HG03060 (cell line): ENCODE data around the gene SOX6.
"Not testable (repeated sequence)": the region's sequence is repeated elsewhere in the genome, so short reads cannot be mapped to it uniquely, and the experiment has no call there.

Source experiments
- ATAC-seq: cut with Tn5 transposase; IDR thresholded peaks from one replicate; pipeline ENCODE4 v1.9.1; 2021; ENCODE audit warnings: low read depth, moderate number of reproducible peaks; ENCODE audit not compliant: unreplicated experiment

SOX6 gene

DNA sequence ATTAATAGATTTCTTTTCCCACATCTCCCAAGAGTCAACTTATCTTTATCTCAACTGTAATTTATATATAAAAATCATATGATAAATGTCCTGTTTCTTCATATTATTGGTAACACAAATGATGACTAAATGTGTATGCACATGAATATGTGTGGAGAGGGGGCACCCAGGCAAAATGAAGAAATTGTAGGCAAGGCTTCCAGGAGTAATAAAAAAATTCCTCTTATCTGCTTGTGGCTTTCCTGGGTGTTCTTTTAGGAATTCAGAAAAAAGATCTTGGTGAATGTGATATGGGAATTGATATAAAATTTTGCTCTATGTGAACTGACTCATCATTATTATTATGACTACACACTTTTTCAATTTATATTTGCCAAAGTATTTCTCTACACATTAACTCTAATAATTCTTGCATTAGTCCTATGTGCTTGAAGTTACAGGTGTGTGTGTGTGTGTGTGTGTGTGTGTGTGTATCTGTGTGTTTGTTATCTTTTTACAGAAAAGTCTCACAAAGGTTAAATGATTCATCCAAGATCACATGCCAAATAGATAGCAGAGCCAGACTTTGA lies 197.8 kb downstream of the SOX6 start:
- no peak for ATAC-seq

DNA sequence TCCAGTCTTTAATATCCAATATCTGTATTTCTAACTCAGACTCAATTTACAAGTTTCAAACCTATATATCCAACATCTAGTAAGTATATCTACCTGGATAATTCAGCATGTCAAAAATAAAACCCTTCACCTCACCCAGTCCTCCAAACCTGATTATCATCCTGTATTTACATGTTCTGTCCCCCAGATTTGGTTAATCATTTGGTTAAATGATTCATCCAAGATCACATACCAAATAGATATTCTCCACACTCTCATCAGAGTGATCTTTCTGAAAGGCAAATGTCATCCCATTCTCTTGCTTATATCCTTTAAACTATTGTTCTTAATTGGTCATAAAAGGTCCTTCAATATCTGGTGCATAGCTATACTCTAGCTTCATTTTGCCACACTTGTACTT lies 199.0 kb downstream of the SOX6 start:
- ATAC-seq: no peak

DNA sequence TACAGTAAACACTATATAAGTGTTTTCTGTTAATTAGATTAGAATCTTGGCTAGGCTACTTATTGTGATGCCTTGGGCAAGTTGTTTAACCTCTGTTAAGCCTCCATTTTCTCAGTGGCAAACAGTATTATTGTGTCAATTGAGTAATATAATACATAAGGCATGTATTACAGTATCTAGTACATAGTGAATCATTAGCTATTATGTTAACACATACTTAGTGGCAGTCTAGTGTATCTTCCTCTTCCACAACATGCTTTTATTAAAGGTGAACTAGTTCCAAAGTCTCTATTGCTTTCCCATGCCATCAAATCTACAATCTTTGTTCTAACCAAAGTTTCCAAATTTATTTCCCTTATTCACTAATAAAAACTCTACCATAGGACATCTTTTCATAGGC lies 200.9 kb downstream of the SOX6 start:
- ATAC-seq: no peak

DNA sequence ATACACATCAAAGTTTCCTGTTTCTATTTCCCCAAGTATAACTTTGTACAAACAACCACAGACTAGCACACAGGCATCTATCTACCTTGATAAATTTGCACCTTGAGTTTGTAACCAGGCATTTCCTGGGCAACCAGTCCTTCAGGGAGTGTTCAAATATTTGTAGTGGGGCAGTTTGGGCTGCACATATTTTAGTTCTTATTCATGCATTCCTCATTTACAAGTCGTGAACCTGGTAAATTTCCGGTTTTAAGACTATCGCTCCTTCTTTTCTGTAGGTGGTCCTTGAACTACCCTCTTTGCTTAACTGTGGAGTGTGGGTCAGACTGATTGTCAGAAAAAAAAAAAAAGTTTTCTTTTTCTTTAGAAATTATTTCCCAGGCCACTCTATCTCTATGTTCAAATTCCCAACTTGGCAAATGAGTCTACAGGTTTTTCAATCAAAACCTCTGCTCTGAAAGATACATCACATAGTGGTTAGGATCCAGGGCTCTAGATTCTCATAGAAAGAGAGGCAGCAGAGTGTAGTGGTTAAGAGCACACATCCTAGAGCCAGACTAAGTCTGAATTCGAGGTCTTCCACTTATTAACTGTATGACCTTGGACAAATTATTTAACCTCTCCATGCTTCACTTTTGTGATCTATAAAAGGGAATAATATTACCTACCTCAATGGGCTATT lies 201.5 kb downstream of the SOX6 start:
- ATAC-seq: no peak

DNA sequence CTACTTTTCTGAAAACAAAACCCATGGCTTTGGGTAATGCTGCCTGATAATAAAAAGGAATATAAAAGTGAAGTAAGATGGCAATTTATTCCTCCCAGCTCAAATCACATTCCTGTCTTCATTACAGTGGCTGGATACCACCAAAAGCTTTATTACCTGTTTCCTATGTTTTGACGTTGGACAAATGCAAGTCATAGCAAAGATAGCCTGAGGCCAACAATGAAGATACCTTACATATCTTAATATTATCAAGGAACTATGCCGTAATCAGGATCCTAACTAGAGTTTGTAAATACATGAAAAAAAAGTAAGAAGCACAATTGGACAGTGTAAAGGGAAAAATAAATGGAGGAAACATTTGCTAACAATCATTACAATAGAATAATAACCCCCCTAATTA lies 202.4 kb downstream of the SOX6 start:
- ATAC-seq: no peak

DNA sequence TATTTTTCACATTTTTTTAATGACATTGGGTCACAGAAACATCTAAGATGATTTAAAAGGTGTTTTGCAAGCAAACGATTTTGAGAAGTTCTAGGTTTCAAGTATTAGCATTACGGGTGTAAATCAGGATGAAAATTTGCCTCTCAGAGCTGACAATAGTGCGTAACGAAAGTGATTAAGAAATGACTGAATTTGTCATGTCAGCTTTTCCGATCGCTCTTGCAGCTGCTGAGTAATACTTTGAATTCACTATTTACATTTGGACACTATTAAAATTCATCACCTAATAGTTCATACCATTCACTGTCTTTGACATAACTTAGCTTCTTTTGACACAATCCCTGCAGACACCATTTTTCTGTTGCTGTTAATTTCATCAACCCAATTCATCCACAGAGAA lies 205.2 kb downstream of the SOX6 start:
- ATAC-seq: no peak

DNA sequence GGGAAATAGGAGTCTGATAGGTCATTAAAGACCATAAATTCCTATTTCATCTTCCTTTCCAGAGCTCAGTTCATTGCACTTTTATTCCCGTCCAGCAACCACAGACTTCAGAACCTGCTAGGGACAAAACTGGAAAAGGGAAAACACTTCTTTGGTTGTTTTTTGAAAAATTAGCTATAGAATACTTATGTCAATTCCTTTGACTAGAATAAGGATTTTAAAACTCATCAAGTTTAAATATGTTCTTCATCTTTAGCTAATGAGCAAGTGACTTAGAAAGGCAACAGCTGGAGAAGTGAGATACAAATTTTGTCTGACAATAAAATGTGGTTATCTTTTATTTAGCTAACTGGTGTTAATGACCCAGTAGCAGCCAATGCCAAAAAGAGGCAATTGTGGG lies 206.9 kb downstream of the SOX6 start:
- ATAC-seq: no peak

DNA sequence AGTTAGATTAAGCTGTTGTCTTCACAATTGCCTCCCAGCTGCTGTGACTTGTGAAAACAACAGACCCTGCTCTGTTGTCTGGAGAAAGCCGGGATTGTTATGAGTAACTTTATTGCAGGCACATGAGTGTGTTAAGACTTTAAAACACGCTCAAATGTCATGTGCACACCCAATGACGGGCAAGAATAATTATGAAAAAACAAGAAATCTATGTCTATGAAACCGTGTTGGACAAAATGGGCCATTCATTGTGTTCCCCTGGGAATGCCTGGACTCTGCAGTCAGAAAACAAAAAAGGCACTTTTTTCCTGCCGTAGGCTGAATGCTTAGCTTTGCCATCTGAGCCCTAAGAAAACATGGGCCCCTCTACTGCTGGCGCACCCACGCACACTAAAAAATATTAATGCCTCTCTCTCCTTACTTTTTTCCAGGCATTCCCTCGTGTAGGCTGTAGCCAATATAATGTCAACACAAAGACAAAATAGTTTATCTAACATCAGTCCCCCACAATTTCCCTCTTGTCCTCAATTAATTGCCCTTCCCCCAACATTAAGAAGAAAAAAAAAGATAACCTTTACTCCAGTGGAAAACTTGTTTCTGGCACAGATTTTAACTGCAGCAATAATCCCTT lies 207.9 kb downstream of the SOX6 start:
- ATAC-seq: no peak

DNA sequence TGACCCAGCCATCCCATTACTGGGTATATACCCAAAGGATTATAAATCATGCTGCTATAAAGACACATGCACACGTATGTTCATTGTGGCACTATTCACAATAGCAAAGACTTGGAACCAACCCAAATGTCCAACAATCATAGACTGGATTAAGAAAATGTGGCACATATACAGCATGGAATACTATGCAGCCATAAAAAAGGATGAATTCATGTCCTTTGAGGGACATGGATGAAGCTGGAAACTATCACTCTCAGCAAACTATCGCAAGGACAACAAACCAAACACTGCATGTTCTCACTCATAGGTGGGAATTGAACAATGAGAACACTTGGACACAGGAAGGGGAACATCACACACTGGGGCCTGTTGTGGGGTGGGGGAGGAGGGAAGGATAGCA lies 209.4 kb downstream of the SOX6 start:
- ATAC-seq: not testable (repeated sequence)

DNA sequence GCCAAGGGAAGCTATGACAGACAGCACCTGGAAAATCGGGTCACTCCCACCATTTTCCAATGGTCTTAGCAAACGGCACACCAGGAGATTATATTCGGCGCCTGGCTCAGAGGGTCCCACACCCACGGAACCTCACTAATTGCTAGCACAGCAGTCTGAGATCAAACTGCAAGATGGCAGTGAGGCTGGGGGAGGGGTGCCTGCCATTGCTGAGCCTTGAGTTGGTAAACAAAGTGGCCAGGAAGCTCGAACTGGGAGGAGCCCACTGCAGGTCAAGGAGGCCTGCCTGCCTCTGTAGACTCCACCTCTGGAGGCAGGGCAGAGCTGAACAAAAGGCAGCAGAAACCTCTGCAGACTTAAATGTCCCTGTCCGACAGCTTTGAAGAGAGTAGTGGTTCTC lies 214.7 kb downstream of the SOX6 start:
- not testable (repeated sequence) for ATAC-seq

DNA sequence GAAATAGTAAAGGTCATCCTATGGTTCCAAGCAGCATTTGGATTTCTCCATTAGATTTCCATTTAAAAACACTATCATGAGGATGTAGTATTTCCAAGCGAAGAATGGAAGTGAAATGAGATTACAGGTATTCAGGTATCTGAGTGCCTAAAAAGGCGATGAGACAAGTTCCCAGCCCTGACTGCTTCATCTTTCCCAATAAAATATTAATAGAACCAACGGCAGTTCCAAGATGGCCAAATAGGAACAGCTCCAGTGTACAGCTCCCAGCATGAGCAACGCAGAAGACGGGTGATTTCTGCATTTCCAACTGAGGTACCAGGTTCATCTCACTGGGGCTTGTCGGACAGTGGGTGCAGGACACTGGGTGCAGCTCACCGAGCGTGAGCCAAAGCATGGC lies 215.2 kb downstream of the SOX6 start:
- not testable (repeated sequence) for ATAC-seq

DNA sequence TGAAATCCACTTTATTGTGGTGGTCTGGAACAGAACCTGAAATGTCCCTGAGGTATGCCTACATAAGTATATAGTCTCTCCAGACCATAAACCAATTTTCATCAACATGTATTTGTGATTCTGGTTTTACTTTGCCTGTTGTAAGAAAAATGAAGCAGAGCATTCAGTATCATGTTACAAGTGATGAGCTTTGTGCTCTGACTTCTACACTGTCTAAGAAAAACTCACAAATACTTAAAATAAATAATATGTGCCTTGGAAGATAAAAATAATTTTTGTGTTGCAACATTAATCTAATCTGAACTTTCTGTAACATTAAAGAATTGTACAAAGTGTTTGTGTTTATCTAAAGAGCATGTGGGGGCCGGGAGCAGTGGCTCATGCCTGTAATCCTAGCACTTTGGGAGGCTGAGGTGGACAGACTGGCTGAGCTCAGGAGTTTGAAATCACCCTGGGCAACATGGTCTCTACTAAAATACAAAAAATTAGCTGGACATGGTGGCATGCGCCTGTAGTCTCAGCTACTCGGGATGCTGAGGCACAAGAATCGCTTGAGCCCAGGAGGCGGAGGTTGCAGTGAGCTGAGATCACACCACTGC lies 219.5 kb downstream of the SOX6 start:
- no peak for ATAC-seq

DNA sequence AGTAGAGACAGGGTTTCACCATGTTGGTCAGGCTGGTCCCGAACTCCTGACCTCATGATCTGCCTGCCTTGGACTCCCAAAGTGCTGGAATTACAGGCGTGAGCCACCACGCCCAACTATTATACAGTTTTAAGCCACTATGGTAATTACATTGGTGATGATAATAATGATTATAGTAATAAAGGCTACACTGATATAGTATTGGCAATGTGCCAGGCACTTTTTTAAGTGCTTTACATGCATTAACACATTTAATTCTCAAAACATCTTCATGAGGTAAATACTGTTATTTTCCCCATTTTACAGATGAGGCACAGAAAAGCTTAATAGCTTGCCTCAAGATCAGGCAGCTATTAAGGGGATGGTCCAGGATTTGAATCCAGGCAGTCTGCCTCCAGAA lies 222.5 kb downstream of the SOX6 start:
- ATAC-seq: no peak

DNA sequence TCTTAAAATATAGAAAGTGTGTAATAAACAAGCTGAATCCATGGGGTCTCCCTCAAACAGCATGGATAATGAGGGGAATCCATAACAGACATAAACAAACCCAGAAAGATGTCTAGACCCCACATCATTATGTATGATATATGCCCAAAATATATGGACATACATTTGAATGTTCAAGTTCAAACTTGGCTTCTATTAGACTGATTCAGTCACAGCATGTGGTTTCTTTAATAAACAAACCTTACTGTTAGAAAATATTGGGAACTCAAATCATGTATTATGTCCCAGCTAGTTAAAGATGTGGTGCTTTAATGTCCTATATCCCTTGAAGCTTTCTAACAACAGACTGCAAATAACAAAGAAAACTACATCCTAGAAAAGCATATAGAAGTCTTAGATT lies 228.6 kb downstream of the SOX6 start:
- ATAC-seq: no peak

DNA sequence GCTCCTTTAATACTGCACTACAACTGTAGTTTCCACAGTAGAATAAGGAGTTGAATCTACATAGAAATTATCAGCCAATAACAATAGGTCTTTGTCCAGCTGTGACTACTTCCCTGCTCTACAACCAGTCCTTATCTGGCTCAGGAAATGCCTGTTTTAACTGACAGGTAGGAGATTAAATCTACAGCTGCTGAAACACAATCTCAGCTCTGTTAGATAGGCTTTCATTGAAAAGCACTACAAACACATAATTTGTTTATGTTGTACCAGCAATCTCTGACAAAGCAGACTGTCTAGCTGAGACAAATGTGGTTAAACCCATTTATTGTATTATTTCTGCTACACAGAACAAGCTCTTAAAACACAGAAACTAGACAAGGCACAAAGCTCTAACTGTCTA lies 230.0 kb downstream of the SOX6 start:
- no peak for ATAC-seq

DNA sequence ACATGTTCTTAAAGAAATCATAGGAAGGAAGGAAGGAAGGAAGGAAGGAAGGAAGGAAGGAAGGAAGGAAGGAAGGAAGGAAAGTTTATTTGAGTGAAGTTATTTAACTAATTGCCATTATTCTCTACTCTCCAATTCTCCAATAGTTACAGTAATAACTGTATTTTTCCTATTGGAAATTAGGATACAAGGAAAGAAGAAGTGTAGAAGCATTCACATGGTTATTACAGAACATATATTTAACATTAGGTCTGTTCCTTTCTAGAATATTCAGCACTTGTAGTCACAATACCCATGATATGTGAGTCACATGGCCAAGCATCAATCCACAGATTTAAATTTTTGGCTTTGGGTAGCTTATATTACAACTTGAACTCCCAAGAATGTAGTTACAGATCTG lies 230.6 kb downstream of the SOX6 start:
- no peak for ATAC-seq

DNA sequence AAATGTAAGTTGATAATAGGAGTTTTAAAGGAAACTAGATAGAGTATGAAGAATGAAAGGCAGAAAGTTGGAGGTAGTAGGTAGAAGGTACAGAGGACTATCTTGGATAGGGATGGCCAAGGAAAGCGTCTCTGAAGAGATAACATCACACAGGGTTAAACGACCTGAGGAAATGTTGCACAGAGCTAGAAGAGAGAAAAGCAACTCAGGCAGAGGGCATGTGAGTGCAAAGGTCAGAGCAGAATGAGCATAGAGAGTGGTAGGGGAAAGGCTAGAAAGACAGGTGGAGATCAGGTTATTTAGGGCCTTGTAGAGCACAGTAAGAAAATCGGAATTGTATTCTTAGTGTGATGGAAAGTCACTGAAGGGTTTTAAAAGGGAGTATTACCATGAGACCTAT lies 232.0 kb downstream of the SOX6 start:
- ATAC-seq: no peak

DNA sequence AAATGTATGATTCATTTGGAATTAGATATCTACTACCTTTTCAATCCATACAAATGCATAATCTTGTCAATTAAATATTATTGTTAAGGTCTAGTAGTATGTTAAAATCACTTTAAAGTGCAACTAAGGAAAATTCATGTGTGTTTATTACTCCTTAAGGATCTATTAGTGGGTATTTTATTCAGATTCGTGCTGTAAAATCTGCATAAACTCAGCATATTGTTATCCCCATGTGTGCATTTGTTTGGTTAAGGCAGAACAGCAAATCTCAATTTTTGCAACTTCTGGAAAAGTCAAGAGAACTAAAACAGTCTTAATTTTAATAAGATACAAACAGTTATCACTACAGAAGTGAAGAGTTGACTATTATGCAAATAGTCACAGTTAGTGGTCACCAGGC lies 234.5 kb downstream of the SOX6 start:
- ATAC-seq: no peak

DNA sequence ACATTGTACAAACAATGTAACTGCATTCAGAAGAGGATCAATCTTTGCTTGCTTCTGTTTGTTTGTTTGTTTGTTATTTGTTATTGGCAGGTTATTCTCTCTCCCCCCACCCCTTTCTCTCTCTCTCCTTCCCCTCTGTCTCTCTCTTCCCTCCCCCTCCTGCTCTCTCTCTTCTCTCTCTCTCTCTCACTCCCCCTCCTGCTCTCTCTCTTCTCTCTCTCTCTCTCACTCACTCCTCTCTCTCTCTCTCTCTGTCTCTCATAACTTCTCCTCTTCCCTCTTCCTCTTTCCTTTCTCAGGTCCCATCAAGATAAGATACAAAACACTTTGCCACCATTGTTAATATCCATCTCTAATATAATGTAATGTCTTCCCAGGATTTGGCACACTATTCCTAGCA lies 236.3 kb downstream of the SOX6 start:
- no peak for ATAC-seq

DNA sequence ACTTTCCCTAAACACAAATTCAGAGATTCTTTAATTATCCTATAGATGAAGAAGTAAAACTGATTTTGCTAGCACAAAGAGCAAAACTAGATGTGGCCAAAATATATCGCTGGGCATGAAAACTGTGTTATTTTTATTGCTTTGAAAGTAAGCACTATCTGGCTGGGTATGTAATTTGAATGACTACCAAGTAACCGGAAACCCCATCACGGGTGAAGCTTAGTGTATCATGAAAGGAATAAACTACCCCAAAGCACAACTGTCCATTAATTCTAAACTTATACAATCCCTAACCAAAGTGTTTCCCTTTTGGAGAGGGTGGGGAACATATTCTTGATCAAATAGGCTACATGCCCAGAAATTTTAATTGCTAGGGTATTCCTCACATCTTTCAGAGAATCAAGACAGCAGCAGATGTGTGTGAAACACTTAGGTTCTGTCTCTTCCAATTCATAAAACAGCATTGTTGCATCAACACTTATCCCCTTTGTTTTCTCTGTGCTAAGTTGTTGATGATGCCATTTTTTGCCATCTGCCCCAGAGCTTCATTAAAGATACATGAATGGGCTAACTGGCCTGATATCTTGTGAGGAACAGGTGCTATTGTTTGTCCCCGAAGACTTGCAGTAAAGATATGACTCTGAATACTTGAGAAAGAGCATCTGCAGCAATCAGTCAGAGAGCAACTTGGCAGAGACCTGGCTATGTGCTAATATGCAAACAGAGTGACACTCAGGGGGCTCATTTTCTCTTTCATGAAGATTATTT lies 238.2 kb downstream of the SOX6 start:
- no peak for ATAC-seq
